GM12874 (cell line): Measurements from ENCODE around the gene KCNK5.

Source experiments
- TF ChIP-seq, protein P1 (sequence below): IDR thresholded peaks from 2 replicates; pipeline ENCODE4 v1.5.1; 2011; ENCODE audit warnings: low read depth, mild to moderate bottlenecking, control low read depth, low read length, moderate library complexity; ENCODE audit not compliant: insufficient read depth

Gene KCNK5

DNA sequence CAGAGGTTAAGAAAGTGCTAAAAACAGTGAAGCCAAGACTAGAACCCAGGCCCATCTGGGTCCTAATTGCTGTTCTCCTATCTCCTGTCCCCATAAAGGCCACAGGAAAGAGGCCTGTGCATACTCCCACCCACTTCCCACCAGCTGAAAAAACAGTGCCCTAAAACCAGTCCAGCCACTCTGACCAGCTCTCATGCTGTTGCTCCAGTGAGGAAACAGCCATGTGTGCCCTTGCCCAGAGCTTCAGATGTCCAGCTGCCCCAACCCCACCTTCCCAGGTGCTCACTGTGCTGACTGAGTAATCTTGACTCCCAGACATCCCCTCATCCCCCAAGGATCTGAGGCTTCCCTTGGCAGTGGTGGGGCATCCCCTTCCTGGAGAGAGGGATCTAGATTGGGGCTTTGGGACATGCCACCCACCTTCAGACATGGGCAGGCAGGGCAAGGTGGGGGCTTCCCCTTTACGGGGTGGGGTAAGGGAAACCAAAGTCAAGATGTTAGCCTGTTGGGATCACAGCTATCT, 28.7 kb downstream of the KCNK5 start:
- TF ChIP-seq, protein P1, sequence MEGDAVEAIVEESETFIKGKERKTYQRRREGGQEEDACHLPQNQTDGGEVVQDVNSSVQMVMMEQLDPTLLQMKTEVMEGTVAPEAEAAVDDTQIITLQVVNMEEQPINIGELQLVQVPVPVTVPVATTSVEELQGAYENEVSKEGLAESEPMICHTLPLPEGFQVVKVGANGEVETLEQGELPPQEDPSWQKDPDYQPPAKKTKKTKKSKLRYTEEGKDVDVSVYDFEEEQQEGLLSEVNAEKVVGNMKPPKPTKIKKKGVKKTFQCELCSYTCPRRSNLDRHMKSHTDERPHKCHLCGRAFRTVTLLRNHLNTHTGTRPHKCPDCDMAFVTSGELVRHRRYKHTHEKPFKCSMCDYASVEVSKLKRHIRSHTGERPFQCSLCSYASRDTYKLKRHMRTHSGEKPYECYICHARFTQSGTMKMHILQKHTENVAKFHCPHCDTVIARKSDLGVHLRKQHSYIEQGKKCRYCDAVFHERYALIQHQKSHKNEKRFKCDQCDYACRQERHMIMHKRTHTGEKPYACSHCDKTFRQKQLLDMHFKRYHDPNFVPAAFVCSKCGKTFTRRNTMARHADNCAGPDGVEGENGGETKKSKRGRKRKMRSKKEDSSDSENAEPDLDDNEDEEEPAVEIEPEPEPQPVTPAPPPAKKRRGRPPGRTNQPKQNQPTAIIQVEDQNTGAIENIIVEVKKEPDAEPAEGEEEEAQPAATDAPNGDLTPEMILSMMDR = no peak

DNA sequence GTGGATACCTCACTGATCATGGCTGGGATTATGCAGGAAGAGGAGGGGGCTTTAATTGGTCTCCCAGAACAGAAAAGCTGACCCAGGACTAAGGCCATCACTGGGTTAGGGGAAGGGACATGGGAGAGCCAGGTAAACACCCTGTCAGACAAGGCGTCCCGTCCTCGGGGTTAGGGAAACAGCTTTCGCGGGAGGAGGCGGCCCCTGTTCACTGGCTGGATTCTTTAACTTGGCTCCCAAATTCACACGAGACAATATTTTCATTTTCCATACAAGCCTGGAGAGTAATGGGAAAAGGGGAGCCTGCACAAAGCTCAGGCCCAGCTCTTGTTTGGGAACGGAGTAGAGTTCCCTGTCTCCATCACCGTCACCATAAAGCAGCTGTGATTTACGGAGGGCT, 29.3 kb downstream of the KCNK5 start:
- TF ChIP-seq, protein P1 = no peak

DNA sequence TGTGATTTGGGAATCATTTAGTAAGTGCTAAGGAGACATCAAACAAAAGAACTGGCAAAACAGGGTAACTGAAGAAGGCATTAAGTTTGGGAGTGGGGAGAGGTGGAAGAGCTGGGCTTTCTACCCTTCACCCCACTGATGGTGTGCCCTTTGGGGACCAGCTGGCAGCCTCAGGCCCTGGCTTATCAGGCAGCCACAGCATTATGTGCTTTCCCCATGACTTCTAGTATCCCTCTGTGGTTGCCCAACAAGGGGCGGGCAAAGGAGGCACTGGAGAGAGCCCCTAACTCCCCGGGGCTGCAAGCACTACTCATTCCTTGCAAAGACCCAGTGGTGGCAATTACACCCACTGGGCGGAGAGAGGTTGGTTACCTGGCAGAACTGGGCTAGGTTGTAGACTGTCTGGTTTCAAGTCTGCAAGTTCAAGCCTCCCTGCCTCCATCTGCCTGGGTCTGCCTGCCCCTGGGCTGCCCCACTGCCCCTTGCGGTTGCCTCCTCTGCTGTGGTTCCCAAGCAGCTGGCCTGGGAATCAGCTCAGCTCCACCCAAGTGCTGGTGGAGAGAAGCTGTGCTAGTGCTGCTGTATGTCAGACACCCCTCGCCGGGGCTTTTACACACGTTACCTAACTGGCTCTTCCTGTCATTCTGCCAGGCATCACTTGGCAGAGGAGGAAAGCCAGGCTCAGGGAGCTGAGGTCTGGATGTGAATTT, 29.9 kb downstream of the KCNK5 start:
- TF ChIP-seq, protein P1 = no peak

DNA sequence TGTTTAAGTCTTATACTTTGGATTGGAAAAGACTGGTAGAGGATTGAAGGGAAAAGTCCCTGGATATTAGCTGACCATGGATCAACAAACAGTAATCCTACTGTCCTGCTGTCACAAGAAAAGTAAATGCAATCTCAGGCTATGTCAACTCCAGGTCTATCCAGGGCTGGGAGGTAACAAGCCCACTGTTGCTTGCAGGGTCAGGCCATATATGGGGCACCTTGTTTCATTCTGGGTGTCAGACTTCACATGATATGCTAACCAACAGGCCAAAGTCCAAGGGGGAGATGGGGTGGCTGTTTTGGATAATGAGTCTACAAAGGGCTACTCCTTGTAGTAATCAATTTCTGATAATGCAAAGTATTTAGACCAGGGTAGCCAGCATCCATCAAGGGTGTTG, 30.7 kb downstream of the KCNK5 start:
- TF ChIP-seq, protein P1 = no peak

DNA sequence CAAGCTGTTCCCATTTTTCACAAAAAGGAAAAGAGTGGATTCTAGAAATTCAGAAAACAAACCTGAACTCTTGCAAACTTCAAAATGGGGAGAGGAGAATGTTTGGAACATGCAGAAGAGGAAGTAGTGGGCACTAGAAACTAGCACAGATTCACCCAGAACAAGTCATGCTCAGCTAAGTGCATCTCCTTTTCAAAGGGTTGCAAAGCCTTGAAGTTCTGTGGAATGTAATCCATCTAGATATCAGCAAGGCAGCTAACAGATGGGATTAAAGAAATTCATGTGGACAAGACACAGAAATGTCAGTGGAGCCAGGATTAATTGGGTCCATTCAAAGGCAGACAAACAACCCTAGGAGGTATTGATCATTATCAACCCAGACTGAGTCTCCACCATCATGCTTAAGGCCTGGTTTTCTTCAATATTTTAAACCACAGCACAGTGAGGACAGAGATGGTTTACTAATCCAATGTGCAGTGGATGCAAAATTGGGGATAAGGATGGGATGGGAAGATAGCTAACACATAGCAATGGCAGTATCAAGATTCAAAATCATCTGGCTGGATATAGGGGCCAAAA, 31.3 kb downstream of the KCNK5 start:
- TF ChIP-seq, protein P1 = no peak

DNA sequence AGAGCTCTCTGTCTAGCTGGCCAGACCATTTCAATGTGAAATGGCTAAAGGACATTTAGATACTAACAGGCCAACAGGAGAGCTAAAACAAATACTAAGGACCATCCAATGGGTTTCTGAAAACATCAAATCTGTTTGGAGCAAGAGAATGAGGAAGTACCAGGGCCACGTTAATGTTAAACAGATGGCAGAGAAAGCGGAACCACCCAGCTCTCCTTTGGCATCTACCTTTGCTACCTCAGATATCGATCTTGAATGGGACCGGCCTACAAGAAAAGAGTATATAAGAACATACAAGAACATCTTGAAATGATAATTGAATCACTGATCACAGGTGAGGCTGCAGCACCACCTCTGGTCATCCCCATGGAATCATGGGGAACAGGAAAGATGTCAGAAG, 31.8 kb downstream of the KCNK5 start:
- TF ChIP-seq, protein P1 = no peak

DNA sequence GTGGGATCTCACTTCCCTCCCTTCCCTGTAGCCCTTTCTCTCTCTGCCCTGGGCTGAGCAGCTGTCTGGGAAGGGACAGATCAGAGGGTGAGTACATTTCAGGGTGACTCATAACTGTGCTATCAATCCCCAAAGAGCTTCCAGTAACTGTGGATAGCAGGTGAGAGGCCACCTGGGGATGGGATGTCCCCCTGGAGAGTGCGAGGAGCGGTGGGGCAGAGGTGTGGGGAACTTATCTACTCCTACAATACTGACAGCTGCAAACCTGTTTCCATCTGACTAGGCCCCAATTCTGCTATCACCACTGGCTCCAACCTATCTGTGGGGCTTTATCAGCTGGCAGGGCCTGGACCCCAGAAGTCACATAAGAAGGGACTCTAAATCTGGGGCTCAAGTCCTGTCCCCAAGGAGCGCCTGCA, 32.6 kb downstream of the KCNK5 start:
- TF ChIP-seq, protein P1 = no peak
